ENCODE measurements around the gene TBC1D20.

DNA sequence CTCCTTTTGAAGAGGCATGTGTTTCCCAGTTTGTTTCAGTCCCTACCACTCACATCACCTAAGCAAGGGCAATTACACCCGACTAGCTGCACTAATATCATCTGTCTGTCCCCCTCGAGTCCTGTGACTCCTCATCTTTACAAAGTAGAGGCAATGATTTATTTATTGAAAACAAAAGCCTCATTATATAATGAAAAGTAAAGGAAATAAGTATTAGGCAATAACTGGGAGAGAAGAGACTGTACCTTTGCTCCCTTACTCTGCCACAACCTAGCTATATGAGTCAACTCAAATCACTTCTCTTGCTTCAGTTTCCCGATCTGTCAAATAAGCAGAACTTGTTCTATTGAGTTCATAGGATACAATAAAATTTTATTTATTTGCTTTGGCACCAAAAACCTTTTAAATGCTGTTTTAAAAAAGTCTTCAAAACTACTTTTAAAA lies 42.3 kb upstream of the TBC1D20 start:
- TF ChIP-seq, protein P1, sequence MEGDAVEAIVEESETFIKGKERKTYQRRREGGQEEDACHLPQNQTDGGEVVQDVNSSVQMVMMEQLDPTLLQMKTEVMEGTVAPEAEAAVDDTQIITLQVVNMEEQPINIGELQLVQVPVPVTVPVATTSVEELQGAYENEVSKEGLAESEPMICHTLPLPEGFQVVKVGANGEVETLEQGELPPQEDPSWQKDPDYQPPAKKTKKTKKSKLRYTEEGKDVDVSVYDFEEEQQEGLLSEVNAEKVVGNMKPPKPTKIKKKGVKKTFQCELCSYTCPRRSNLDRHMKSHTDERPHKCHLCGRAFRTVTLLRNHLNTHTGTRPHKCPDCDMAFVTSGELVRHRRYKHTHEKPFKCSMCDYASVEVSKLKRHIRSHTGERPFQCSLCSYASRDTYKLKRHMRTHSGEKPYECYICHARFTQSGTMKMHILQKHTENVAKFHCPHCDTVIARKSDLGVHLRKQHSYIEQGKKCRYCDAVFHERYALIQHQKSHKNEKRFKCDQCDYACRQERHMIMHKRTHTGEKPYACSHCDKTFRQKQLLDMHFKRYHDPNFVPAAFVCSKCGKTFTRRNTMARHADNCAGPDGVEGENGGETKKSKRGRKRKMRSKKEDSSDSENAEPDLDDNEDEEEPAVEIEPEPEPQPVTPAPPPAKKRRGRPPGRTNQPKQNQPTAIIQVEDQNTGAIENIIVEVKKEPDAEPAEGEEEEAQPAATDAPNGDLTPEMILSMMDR (conservative IDR thresholded peaks at IDR 0.05; ENCODE audit: low read depth, low read length) = no peak
- TF ChIP-seq RCOR1 (IDR thresholded peaks at IDR 0.05; ENCODE audit: insufficient replicate concordance, low read length) (no peak), RAD21 (IDR thresholded peaks at IDR 0.05; ENCODE audit: low read length) (no peak), MXI1 (IDR thresholded peaks at IDR 0.05; ENCODE audit: borderline replicate concordance, low read depth, low read length) (no peak), MAFK (IDR thresholded peaks at IDR 0.05; ENCODE audit: low read depth, low read length) (no peak), POLR2A (IDR thresholded peaks at IDR 0.05; ENCODE audit: low read depth, low read length) (no peak), CHD1 (IDR thresholded peaks at IDR 0.05; ENCODE audit: low read depth, low read length) (no peak), RFX5 (IDR thresholded peaks at IDR 0.05; ENCODE audit: low read depth, low read length) (no peak), CEBPB (IDR thresholded peaks at IDR 0.05; ENCODE audit: low read depth, low read length) (no peak)

Measured in IMR-90 (cell line).